A549 (cell line): ENCODE results near the gene CFB.

Experiments used
- CEBPB ChIP-seq, 2 experiments: fragments of >200 bp in 1 of 2; sonication (Bioruptor Twin) in 1 of 2; formaldehyde crosslinking in 1 of 2; IDR thresholded peaks; 2 replicates each; pipeline ENCODE4 v1.6.1; 2012 to 2016
- CHD2 ChIP-seq: fragments of 150-350 bp; IDR thresholded peaks from 2 replicates; pipeline ENCODE4 v1.6.1; 2014; ENCODE audit warnings: low read length; ENCODE audit not compliant: partially characterized antibody
- CHD4 ChIP-seq: fragments of 200-600 bp; sonication (generic); IDR thresholded peaks from 2 replicates; pipeline ENCODE4 v1.6.1; 2016; ENCODE audit warnings: antibody characterized with exemption, mild to moderate bottlenecking, borderline replicate concordance
- CTCF ChIP-seq: fragments of >200 bp; sonication (Bioruptor Twin); formaldehyde crosslinking; IDR thresholded peaks from 3 replicates; pipeline ENCODE4 v1.5.1; 2016
- EHMT2 ChIP-seq: fragments of 200-600 bp; sonication (generic); IDR thresholded peaks from 2 replicates; pipeline ENCODE4 v1.6.1; 2016; ENCODE audit warnings: antibody characterized with exemption, low read depth, mild to moderate bottlenecking, moderate library complexity
- EP300 ChIP-seq, 2 experiments: fragments of >200 bp; sonication (Bioruptor Twin); formaldehyde crosslinking; IDR thresholded peaks; 2 replicates in 1 of 2; 3 replicates in 1 of 2; pipeline ENCODE4 v1.6.1; 2016 to 2017
- JUN ChIP-seq, 2 experiments: fragments of >200 bp; sonication (Bioruptor Twin); formaldehyde crosslinking; IDR thresholded peaks; 2 replicates in 1 of 2; 3 replicates in 1 of 2; pipeline ENCODE4 v1.6.1; 2016 to 2017
- MAFK ChIP-seq: fragments of 450-650 bp; IDR thresholded peaks from 2 replicates; pipeline ENCODE4 v1.6.1; 2014; ENCODE audit not compliant: partially characterized antibody
- MAX ChIP-seq: IDR thresholded peaks from 2 replicates; pipeline ENCODE4 v1.6.1; 2012
- POLR2A ChIP-seq: IDR thresholded peaks from 2 replicates; pipeline ENCODE4 v1.6.1; 2012; ENCODE audit warnings: mild to moderate bottlenecking, low read length
- RARB ChIP-seq: fragments of 250-450 bp; sonication (Bioruptor Pico); IDR thresholded peaks from 2 replicates; pipeline ENCODE4 v1.8.0; 2021; ENCODE audit warnings: mild to moderate bottlenecking, moderate library complexity
- ZSCAN20 ChIP-seq: fragments of 250-450 bp; sonication (Bioruptor Pico); IDR thresholded peaks from 2 replicates; pipeline ENCODE4 v1.8.0; 2022; ENCODE audit warnings: mild to moderate bottlenecking, moderate library complexity

- TF ChIP-seq CHD2 (no peak), POLR2A (no peak), MAX (no peak), JUN (IDR thresholded peaks at IDR 0.05) (no peak), CHD4 (no peak), CEBPB (IDR thresholded peaks at IDR 0.05) (no peak), CTCF (no peak), EP300 (IDR thresholded peaks at IDR 0.05) (no peak), EHMT2 (no peak), ZSCAN20 (no peak), MAFK (no peak), RARB (CRISPR knock-in tag) (no peak)
Measured at GRCh38 chr6:31948306-31948705, 2.4 kb downstream of the CFB start.
